Stimulated activated CD8-positive, alpha-beta memory T cell treated with anti-CD3 and anti-CD28 coated beads, Interleukin-4, amount 100 ng/mL, for 48 hours (primary cell): Measurements from ENCODE around the gene RBMS1.
A peak's percentile ranks its signal among the peaks of the same experiment; 100 is the strongest.

ENCODE experiments used
- DNase-seq: peaks from one replicate; pipeline ENCODE4 v3.0.0-alpha.2; 2020

RBMS1 gene

DNA sequence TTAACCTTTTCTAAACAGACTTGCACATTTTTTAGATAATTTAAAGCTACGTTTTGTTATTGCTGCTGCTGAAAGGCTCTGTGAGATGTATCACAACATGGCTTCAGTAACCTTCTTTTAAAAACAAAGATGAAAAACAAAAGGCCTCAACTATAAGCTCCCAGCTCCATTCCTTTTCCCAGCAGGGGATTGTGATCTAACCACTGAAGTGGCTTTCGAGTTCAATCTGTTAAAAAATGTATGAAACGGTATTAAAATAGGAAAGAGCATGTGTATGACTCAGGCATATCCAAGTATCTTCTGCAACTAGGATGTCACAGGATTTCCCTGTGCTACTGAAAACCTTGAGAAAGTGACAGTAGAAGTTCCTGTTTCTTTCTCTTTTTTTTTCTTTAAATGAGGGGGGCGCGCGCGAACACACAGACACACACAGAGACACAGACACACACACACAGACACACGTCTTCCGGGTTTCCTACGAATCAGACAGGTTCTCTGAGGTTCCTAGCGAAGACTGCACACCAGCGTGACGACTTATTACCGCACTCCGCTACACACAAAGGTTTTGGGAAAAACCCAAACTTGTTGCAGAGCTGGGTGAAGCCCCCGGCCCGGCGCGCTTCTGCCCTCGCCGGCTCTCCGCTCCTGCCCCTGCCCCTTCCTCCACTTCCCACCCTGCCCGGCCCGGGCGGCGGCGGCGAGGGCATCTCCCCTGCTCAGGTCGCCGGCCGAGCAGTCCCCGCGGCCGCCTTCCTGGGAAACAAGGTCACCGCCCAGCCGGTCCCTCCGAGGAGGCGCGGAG is 86.8 kb downstream of the RBMS1 start:
- DNase-seq, result peak; percentile 69

DNA sequence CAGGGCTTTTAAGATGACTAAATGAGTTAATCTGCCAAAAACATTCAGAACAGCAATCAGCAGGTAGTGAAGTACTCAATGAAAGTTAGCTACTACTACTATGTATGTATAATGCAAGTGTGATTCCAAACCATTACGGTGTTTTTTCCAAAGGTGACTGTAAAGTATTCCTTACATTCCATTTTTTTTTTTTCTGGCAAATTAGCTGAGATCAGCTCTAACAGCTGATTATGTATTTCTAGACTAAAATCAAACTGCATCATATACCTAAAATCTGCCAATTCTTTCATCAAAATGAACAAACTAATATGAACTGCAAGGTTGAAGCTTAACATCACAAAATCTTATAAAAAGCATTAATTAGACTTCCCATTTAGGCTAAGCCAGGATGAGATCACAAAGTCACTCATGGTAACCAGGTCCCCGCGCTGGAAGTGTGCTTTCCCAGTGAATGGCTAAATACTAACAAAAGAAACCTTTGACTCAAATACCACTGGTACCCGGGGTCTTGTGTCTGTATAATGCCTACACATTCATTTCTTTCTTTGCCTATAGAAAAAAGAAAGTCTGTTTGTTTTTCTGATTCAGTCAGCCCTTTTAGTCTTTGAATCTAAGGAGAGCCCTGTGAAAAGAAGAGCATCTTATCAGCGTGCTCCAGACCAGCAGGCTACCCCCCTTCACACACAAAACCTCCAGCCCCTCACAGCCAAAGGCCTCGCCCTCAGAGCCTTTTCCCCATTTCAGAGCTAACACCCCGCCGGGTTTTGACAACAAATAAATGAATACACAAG is 88.3 kb downstream of the RBMS1 start:
- peak; percentile 40 for DNase-seq

DNA sequence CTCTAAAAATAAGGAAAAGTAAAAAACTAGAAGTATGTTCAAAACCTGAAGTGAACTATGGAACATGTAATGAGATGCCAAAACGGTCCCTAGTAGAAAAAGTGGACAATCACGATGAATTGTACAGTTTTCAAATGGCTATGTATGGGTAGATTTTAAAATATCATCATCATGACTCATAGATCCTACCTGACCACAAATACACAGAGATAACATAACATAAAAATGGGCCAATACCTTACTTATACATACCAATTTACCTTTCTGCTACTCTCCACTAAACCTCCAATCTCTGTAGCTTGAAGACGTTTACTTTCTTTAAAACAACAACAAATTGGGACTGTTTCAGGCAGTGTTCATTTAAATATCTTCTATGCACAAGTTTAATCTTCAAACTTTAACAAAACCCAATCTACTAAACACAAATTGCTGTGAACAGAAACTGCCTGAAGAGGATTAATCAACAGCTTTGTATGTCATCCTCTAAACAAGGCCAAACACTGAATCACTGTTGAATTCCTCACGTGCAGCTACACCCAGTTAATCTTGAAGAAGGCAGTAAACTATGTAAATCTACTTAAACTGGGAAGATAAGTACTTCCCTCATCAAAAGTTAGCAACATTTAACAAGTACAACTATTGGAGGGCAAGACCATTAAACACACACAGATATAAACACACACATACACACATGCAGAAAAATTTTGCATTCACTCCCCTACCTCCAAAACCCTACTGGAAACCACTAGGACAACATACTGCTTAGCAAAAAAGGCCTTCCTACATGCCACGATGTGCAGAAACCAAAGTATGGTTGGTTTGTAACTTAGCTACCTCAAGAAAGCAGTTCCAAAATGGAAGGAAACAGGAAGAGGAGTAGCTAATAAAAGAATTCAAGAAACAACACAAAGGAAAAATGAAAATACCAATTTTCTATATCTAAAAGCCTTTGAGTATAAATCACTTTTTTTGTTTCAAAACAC is 90.3 kb downstream of the RBMS1 start:
- no peak for DNase-seq

DNA sequence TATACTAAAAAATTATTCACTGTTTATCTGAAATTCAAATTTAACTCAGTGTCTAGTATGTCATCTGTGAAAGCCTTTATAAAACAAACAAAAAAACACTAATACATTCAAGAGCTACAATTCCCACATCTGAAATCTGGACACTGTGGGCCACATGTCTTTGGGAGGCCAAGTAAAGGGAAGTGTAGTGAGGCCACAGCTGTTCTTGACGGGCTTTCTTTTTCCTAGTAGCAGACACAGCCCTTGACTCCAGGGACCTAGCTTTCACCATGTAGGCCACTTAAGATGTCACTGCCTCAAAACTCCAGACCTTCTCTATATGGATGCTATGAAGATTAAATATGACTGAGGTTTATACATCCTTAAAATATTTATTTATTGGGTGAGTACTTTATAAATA is 91.1 kb downstream of the RBMS1 start:
- DNase-seq, result no peak

DNA sequence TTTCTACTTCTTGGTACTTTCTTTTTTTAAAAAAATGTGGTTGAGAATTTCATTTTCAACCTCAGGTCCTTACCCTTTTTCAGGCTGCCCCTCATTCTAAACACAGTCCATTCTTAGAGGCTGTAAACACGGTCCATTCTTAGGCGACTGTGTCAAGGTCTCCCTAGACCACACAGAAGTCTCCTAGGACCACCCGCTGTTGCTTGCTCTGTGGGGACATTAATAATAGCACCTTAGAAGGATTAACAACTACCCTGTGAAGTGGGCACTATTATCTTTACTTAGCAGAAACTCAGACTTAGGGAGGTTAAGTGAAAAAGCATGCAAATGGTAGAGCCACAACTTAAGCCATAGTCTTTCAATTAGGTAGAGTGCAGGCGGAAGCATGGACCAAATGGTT is 91.7 kb downstream of the RBMS1 start:
- DNase-seq, result no peak

DNA sequence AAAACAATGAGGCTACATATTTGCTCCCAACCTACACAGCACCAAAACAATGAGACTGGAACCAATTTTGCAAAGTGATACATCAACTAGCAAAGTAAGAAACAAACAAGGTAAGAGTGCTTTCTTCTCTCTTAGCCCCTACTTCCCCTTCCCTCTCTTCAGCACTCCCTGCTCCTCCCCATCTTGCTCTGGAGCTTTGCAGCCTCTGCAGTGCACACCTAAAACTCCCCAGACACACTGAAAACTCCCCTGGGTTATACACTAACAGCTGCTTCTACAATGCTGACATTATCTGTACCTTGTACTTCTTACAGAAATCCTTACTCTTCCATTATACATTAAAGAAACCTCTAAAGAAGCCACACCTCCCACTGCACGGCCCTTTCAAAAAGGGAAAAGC is 93.7 kb downstream of the RBMS1 start:
- peak; percentile 20 for DNase-seq

DNA sequence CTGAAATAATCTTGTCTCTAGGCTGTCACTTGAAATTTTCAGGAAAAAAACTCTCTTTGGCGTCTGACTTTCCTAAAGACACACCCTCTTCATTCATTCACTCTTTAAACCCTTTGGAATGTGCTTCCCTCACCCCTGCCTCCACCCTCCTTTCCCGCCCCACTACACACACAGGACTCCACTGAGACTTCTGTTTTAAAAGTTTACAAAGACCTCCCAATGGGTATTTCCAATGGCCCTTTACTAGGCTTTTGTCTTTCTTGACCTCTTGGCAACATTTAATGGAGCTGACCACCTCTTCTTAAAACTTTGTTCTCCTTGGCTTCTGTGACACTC is 96.1 kb downstream of the RBMS1 start:
- no peak for DNase-seq

DNA sequence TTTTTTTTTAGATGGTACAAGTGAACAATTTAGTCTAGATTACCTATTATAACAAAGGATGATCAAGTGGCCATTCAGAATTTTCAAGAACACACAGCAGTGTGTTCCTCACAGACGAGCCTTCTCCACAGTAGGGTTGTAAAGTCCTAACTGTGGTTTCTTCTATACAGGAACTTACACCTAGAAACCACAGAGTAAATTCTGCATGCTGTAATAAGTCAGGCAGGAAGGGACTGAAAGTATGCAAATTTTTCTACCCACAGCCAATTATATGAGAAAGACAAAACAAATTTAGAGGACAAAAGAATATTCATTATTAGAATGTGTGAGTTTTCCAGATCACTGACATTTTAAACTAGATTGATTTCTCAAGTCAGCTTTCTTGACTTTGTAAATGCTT is 99.5 kb downstream of the RBMS1 start:
- no peak for DNase-seq

DNA sequence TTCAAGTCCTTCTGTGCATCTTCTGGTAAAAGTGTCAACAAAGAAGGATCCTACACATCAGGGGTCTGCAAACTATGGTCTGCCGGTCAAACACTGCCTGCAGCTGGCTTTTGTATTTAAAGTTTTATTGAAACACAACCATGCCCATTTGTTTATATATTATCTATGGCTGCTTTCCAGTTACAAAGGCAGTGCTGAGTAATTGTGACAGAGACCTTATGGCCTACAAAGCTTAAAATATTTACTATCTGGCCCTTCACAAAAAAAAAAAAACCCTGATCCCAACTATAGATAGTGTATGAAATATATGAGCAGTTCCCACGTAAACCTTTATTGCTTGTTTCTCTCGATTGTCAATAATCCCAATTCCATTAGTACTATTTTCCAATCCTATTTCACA is 101.4 kb downstream of the RBMS1 start:
- no peak for DNase-seq

DNA sequence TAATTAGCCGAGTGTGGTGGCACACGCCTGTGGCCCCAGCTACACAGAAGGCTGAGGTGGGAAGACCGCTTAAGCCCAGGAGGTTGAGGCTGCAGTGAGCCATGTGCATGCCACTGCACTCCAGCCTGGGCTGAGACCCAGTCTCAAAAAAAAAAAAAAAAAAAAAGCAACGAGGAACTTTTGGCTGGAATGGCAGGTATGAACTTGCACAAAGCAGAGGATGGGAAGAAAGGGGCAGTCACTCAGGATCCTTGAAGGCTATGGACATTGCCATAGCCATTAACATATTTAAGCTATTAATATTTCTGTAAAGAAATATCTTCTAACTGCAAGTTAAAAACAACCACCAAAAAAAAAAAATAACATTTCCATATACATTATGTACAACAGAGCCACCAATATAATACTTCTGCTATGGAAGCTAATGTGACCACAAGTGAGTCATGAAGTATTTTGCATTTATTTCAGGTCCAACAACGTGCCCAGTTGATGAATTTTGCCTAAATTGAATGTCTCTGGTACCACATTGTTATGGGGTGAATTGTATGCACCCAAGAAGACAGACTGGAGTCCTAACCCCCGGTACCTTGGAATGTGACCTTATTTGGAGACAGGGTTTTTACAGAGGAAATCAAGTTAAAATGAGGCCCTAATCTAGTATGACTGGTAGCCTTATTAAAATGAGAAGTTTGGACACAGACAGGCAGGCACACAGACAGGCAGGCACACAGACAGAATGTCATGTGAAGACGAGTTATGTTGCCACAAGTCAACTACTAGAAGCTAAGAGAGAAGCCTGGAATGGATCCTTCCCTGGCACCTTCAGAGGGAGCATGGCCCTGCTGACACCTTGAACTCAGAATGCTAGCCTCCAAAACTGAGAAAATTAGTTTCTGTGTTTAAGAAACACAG is 102.8 kb downstream of the RBMS1 start:
- peak; percentile 24 for DNase-seq

DNA sequence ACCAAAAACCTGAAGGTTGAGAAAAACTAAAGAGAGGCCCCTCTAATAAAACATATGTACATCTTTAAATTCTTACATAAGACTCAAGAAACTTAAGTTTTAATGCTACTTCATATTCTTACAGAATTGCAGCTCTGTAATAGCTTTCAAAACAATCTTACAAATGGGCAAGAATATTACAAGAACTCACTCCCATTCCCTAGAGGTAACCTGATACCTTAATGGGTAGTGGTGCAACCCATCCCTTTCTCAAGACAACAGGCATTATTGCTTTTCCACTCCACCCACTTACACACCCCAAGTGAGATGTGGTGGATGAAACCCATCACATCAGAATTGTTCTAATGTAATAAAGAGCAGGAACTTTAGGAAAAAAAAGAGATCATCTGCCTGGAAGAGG is 103.7 kb downstream of the RBMS1 start:
- DNase-seq, result no peak

DNA sequence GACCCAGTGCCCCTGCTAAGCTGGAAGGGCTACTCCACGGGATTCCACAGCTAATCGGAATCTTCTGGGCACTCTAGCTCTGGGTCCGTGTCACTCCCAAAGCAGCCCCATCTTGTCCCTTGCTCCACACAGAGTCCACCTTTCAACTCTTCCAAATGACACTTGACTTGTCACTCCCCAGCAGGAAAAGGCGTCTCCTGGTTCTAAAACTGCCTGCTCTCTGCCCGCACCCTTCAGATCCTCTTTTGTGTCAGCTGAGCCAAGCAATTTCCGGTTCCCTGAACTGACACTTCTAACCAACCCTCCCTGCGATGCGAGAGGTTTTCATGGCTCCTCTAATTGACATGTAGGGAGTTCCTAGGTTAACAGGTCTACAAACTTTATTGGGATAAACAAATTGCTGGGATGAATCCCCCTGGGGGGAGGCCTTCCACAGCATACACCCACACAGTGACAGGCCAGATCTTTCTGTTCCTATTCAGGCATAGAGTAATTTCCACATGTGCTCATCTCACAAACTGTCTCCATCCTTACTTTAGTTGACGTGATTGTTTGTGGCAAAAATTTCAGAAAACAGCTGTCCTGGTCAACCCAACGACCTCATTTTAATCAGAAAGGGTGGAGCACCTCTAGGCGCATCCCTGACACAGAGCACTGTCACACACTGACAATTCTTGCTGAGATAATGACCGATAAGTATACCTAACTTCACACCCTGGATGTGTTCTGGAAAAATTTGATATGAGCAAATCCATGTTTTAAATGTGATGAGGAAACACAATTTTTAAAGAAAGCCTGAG is 104.9 kb downstream of the RBMS1 start:
- DNase-seq, result peak; percentile 54

DNA sequence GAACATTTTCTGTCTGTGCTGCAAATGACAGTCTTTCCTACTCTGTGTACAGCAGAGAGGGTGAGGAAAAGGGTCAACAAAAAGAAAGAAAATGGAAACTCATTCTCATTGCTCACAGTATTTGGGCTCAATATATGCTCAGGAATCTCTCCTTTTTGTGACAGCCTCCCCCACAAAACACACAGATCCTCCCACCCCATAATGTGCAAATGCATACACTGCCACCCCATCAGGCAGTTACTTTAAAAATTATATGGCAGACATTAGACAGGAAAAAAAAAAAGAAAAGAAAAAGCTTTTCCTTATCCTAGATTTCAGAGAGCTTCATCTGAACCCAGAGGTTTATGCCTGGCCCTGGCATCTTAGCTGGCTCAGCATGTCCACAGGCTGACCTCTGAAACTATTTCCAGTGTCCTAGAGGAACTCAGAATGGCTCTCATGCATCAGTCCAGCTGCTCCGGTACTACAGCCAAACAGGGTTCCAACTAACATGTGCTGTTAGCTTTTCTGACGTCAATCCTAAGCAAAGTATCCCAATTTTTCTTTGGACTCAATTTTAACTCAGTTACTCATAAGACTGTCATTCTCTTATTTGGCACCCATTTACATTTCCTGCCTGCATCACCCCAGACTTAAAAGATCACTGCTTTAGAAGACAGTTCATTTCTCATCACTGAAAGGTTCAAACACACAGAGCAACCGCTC is 105.9 kb downstream of the RBMS1 start:
- no peak for DNase-seq

DNA sequence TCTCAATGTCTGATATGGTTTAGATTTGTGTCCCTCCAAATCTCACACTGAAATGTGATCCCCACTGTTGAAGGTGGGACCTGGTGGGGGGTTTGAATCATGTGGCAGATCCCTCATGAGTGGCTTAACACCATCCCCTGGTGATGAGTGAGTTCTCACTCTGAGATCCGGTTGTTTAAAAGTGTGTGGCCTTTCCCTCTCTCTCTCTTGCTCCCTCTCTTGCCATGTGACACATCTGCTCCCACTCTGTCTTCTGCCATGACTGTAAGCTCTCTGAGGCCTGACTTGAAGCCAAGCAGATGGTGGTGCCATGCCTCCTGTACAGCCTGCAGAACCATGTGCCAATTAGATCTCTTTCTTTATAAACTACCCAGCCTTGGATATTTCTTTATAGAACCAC is 108.8 kb downstream of the RBMS1 start:
- no peak for DNase-seq

DNA sequence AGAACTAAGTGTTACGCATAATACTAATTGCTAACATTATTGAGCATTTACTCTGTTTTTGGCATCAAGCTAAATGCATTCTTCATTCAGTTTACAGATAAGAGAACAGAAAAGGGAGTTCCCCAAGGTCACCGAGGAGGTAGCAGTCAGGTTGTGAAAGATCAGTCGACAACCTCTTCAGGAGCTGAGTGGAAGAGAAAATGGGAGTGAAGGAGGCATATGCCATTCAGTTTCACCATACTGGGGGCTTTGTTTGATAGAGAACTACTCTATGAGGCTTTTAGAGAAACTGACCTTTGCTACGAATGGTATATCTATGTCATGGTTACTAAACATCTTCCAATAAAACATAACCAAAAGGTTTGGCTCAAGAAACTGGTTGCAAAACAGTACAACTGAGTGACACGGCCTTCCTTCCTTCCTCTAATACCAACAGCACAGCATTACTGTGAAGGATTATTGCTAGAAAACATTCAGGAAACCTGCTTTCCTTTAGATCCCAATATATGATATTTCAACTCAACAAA is 112.1 kb downstream of the RBMS1 start:
- no peak for DNase-seq

DNA sequence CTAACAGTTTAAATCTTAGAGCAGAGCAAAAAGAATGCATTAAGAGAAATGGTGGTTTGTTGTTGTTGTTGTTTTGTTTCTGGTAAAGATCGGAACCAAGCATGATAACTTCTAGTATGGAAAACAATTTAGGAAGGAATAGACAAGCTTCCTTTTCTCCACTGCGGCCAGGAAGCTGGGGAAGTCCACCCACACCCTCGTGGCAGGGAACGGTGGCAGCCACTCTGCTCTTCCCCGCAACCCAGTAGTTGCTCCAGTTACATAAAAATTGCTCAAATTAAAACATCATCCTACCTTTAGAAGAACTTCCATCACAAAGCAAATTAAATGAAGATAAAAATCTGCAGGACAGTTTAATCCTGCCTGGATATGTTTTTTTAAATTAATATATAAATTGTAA is 113.0 kb downstream of the RBMS1 start:
- DNase-seq, result no peak

DNA sequence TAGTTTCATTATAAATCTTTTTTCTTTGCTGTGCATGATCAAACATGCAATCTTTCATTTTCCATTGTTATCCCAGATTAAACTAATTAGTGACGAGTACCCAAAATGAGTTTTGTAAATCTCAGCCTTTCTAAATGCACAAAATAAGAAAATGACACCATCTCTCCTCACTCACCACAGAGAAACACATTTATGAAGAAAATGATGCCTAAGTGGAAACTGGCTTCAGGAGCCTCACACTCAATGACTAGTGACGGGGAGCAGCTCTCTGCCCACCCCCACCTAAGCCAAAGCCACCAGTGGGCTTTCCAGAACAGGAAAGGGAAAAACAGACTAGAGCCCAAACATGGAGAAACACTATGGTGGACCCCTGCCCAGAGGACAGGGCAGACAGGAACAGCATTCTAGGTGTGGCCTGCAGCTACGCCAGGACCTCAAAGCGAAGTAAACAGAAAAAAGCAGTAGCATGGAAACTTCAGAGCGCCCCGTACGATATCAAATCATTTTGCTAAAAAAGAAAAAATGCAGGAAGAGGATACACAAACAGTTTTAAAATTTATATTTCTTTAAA is 113.5 kb downstream of the RBMS1 start:
- DNase-seq, result no peak

DNA sequence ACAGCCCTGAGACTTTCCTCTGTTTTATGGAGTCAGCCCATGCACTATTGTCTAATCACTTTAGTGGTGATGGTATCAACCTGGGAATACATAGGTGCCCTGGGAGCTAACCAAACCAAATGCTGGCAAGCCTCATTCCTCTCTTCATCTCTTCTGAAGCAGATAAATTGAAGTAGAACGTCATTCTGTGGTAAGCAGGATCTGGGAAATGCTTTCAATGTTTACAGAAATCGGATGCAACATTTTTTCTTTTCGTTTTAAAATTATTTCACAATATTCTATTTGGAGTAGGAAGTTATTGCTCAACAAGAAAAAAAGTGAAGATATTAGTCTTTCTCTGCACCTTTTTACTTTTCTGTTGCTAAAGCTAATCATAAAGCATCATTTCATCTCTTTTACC is 114.2 kb downstream of the RBMS1 start:
- DNase-seq, result no peak

DNA sequence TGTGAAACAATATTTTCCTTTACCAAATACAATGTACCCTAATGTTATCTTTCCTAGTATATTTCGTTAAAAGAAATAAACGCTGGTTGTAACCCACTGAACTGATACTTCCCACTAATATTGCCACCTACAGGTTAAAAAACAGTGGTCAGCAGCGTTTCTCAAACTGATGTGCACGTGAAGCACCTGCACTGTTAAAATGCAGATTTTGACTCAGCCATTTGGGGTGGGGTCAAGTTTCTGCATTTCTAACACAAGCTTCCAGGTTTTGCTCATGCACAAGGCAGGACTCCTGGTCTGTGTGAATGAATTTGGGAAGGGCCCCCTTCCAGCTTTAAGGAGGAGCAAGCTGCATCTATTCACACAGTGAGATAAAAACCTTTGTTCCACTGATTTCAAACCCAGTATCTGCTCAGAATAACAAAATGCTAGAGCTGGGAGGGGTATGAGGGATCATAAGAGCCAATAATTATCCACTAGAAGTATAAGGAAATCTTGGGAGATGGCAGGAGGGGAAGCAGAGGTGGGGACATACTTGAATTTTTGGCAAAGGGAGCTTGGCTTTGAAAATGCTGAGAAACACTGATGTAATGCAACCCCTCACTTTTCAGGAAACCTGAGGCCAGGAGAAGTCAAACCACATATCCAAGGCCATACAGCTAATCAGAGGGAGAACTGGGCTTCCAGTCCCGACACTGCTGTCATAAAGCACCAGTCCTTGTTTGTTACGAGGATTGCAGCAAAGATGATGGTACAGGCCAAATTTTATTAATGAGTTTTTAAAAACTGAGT is 116.2 kb downstream of the RBMS1 start:
- DNase-seq, result no peak
